GM19099 (cell line): Measurements from ENCODE around the gene ABTB1.

ENCODE experiments used
- POLR2A ChIP-seq: IDR thresholded peaks from 3 replicates; pipeline ENCODE4 v1.6.1; 2011; ENCODE audit warnings: low read depth; ENCODE audit not compliant: insufficient read length; ENCODE audit errors: extremely low read depth

The ABTB1 gene

DNA sequence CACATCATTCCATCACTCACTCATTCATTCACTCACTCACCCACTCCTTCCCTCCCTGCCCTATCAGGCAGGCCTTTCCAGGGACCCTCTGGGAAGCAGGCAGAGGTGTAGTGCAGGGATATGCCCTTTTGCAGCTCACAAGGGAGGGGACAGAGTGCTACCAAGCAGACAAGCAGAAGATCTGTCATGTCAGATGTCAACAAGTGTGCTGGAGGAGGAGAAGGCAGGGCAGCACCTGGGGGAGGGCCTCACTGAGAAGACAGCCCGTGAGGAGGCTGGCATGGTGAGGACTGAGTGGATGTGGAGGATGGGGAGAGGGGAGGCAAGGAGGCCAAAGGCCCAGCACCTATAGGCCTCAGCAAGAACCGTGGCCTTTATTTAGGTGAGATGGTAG lies 15.3 kb downstream of the ABTB1 start:
- no peak for TF ChIP-seq POLR2A

DNA sequence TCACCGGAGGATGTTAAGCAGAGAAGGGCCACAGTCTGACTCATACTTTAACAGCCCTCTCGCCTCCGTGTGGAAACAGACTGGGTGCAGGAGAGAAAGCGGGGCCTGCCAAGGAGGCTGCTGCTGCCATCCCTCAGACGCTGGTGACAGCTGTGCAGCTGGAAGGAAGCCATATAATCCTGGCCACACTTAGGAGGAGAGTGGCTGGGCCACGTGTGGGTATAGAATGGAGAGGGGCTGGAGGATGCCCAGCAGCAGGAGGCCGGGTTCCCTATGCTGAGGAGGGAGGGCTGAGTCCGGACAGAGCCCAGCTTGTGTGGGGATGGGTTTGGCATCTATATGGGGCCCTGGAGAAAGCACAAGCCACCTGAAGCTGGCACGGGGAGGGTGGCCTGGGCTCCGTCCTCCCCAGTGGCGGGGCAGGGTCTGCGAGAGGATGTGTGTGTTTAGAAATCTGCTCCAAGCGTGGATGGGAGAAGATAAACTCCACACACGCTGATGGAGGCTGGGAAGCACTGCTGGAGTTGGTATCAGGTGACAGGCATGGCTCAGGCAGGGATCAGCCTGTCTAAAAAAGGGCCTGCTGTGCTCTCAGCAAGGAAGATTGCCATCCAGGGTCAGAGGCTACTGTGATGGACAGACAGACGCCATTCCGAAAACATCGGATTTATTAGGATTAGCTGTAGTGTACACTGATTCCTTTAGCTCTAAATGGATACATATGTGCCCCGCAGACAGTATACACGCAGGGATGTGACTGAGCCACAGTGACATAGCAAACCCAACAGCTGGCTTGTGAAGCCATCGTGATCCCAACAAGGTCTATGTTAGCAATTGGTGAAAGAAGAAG lies 15.9 kb downstream of the ABTB1 start:
- TF ChIP-seq POLR2A: no peak

DNA sequence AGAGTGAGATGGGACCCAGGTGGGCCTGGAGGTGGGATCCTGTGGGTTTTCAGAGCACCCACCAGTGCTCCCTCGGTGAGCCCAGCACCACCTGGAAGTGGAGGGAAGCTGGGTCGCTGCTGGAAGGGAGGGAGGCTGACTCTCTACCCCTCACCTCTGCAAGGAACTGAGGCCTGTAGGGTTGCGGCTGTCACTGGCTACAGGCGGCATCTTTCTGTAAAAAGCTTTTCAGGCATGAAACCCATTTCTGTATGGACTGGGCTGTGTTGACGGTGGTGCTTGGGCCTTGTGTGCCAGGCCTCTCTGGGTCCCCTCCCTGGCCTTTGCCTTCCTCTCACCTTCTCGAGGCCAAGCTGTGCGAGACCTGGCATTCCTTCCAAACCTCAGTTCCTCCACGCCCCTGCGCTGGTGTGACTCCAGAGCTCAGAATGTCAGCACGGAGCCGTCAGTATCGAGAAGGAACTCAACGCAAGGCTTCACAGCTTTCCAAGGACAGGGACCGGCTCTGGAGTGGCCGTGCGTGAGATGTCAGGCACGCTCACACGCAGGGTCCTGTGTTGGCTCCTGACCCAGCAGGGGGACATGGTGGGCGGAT lies 16.6 kb downstream of the ABTB1 start:
- TF ChIP-seq POLR2A: no peak

DNA sequence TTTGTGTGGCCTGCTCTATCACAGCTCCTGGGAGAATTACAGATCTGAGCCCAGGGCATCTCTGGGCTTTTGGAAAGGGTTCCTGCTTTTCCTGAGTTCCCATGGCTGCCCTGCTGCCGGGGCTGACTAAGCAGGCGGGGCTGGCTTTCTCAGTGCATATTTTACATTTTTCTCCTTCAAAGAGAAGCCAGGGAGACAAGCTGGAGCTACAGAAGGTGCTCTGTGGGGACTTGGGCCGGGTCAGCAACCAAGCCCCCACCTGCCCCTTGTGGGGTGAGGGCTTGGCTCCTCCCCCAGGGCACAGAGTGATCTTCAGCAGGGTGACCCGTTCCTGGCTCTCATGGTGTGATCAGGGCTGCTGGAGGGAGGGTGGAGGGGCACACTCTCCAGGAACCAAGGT lies 17.4 kb downstream of the ABTB1 start:
- TF ChIP-seq POLR2A: no peak

DNA sequence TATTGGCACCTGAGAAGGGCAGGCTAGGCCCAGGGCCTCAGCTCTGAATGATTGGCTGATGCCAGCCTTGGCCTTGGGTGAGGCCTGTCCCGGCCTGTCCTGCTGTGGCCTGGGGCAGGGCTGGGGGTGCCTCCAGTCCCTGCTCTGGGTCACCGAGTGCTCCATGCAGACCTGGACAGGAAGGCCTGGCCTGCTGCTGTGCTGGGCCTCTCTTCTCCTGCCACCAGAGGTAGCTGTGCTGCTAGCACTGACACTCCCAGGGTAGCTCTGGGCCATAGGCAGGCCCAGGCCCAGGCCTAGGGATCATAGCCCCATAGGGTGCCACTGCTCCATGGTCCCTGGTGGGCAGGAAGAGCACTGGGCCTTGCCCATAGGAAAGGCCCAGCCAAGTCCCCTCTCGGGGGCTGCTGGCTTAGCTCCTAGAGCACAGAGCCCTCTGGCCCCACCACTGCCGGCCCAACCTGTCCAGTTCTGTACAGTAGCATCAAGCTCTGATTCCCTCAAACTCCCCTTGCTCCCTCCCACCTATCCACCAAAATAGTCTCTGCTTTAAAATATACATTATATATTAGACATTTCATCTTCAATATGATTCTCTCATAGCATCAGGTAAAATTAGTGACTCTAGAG lies 18.2 kb downstream of the ABTB1 start:
- no peak for TF ChIP-seq POLR2A

DNA sequence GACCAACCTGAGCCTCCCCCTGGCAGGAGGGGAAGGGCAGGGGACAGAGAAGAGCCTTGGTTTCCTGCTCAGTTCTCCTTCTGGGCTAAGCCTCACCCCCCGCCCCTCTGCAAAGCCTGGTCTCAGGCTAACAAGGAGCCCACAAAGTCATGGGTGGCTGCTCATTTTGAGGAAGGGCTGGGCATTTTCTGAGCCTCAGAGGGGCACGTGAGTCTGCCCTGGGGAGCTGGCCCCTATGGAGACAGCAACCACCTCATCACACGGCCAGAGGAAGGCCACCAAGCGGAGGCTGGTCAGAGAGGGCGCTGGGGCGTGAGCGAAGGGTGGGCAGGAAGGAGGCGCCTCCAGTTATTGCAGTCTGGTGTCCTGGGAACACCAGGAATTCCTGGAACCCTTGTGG lies 18.7 kb downstream of the ABTB1 start:
- no peak for TF ChIP-seq POLR2A

DNA sequence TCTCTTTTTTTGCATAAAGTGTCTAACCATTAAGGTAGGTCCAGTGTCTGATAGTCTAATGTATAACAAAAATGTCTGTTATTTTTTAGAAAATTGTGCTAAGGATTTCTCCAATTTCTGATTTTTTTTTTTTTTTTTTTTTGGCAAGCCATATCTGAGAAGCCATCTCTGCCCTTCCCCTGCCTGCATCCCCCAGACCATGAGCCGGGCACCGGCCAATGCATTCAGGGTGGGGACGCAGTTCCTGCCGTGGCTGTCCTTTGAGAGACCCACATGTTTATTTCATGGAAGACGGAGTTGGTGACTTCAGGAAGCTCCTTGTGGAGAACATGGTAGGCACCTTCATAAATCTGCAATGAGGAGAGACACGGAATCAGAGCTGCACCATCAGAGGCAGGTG lies 19.2 kb downstream of the ABTB1 start:
- no peak for TF ChIP-seq POLR2A

DNA sequence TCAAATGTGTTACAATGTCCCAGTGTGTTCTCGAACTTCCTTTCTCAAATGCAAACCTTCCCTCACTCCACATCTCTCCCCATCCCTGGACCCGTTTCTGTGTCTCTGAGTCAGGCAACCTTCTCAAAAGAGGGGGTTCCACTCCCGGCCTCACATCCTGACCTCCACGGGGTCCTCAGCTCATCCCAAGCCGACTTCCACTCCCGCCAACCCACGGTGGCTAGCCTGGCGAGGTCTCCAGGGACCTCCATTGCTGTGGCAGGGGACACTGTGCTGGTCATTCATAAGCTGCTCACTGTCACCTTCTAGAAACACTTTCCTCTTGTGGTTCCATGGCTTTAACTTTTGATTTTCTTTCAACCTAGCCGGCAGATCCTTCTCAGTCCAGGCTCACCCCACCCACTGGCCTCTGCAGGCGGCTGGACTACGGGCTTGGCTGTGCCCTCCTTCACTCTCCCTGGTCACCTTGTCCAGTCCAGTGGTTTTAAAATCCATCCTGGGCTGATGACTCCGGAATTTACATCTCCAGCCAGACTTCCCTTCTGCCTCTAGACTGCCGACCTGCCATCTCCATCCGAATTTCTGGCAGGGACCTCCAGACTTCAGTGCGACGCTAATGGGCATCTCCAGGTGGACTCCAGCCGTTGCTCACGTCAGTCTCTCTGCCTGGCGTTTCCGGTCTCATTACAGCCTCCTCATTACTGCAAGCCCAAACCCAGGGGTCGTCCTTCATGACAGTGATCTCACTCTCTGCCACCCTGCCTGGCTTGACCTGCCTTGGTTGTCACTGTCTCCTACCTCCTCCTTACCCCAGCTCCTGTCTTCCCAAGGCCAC lies 20.0 kb downstream of the ABTB1 start:
- no peak for TF ChIP-seq POLR2A

DNA sequence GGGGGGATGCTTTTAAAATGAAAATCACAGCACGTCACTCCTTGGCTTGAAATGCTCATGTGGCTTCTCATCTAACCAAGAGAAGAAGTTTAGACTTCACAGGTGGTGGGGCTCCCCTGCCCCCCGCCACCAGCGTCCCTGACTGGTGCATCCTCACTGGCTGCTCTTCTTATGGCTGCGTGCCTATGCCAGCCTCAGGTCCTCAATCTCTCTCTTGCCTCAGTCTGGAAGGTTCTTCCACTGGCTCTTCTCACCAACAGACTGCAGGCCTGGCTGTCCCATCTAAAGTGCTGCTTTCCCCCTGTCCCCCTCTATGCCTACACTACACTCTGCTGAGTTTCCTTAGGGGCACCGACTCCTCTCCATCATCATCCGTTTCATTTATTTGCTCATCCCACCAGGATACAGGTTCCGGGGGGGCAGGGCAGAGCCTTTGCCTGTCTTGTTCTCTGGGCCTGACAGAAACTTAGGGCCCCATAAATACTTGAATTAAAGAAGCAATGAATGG lies 20.6 kb downstream of the ABTB1 start:
- no peak for TF ChIP-seq POLR2A

DNA sequence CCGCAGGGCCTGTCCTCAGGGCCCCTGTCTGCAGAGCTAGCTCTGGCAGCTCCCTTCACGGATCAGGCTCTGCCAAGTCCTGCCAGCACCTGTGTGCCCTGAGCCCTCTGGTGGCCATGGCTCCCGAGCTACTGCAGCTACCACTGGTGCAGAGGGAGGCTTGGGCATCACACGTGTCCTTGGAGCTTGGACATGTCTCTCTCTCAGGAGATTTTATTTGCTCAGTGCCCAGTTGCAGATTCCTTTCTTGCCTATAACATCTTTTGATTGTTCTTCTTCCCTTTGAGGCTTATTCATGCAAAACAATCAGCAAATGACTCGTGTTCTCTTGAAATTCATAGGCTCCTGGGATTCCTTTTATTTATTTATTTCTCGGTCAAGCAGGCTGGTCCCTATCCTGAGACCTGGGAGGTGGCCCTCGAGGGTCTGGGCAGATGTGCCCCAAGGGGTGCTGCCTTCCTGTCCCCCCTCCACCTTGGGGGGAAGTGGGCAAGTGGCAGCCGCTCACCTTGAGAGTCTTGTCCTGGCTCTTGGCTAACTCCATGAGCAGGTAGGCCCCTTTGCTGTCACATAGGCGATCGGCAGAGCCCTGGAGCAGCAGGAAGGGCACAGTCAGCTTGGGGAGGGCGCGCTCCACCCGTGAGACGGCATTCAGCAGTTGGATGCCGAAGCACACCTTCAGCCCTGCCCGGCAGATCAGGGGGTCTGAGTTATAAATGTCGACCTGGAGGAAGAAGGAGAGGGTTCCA lies 21.9 kb downstream of the ABTB1 start:
- TF ChIP-seq POLR2A: no peak

DNA sequence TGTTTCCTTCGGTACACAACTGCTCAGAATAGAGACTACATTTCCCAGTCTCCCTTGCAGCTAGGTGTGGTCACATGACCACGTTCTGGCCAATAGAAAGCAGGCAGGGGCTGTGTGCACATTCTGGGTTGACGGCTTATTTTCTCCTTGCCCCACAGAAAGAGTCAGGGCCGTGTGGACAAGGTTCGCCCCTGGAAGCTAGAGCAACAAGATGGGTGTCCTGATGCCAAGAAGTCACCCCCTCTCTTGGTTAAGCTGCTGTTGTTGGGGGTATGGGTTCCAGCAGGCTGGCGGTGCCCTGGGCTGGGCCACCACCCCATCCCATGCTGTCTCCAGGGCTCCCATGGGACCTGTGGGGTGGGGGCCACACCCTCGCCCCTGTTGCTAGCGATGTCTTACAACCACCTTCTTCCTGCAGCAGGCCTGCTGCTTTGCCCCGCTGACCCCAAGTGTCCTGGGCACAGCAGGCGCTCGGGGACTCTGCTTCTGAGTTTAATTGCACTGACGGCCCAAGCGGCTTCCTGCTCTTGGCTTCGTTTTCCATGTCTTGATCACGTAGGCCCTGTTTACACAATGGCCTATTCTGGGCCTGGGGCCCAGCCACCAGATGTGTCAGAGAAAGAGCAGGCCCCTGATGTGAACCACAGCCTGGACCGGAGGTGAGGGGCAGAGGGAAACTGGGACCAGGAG lies 24.9 kb downstream of the ABTB1 start:
- TF ChIP-seq POLR2A: no peak

DNA sequence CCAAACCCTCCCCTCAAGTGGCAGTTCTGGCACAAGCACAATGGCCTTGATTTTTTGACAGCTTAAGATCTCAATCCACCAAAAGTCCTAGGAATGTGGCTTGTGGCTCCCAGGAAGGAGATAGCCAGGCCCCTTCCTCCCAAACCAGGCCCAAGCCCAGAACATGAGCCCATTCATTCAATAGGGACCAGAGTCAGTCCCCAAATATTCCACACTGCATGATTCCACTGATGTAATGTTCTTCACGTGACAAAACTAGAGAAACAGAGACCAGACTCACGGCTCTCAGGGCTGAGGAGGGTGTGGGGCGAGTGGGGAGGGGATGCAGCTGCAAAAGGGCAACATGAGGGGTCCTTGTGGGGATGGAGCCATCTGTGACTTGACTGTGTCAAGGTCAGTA lies 25.5 kb downstream of the ABTB1 start:
- no peak for TF ChIP-seq POLR2A

DNA sequence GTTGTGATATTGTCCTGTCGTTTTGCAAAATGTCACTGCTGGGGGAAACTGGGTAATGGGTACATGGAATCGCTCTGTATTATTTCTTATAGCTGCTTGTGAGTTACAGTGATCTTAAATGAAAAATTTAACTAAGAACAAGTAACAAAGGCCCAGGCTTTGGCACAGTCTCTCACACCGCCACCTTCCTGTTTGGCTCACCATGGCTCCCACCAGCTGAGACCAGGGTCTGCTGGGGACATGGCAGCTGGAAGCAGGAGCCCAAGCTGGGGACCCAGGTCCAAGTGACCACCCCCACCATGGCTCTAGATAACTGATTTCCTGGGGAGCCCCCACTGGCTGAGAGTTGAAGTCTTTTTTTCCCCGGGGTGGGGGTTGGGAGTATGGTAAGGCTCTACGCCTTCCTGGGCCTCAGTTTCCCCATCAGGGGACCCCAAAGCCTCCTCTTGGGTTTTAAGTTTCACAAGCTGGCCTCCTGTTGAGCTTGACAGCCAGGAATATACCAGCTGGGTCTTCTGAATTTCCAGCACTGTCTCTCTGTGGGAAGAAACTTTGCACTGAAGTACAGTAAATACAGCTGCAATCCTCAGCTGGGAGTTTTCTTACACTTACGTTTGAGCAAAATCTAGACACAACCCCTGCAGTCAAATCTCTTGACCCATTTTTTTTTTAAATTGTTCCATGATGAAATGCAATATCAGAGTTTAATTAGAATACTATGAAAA lies 26.1 kb downstream of the ABTB1 start:
- no peak for TF ChIP-seq POLR2A
